GM20431 (cell line): ENCODE measurements around the gene DCAF7.

Source experiments
- in situ Hi-C: fragments of 300-500 bp; cut with MseI, MboI; formaldehyde crosslinking; loops from one replicate; pipeline ENCODE4 v1.15.0; 2020; ENCODE audit warnings: low sequenced_read_pairs; ENCODE audit not compliant: unreplicated experiment

The DCAF7 gene

GRCh38 chr17:63622574-63623390 is 72.5 kb downstream of the DCAF7 start:
- in situ Hi-C loops = no loop called here

- in situ Hi-C loops = no loop called here
Observed at GRCh38 chr17:63623786-63624530, 73.7 kb downstream of the DCAF7 start.

- in situ Hi-C loops = no loop called here
Observed at GRCh38 chr17:63624531-63624880, 74.2 kb downstream of the DCAF7 start.

- in situ Hi-C loops = no loop called here
Observed at GRCh38 chr17:63626551-63627180, 76.4 kb downstream of the DCAF7 start.

- in situ Hi-C loops = no loop called here
Observed at GRCh38 chr17:63629627-63630026, 79.3 kb downstream of the DCAF7 start.

- in situ Hi-C loops = no loop called here
Observed at GRCh38 chr17:63631062-63631461, 80.8 kb downstream of the DCAF7 start.

- in situ Hi-C loops = no loop called here
Observed at GRCh38 chr17:63631626-63632025, 81.3 kb downstream of the DCAF7 start.

GRCh38 chr17:63633742-63634141 is 83.5 kb downstream of the DCAF7 start:
- in situ Hi-C loops = no loop called here

- in situ Hi-C loops = no loop called here
Observed at GRCh38 chr17:63634163-63634562, 83.9 kb downstream of the DCAF7 start.

GRCh38 chr17:63634816-63635215 is 84.5 kb downstream of the DCAF7 start:
- in situ Hi-C loops = no loop called here

- in situ Hi-C loops = no loop called here
Observed at GRCh38 chr17:63635290-63635689, 85.0 kb downstream of the DCAF7 start.

GRCh38 chr17:63635787-63636186 is 85.5 kb downstream of the DCAF7 start:
- in situ Hi-C loops = no loop called here

- in situ Hi-C loops = no loop called here
Observed at GRCh38 chr17:63639125-63639524, 88.8 kb downstream of the DCAF7 start.

GRCh38 chr17:63640038-63640437 is 89.8 kb downstream of the DCAF7 start:
- in situ Hi-C loops = no loop called here

- in situ Hi-C loops = no loop called here
Observed at GRCh38 chr17:63641692-63642448, 91.6 kb downstream of the DCAF7 start.
